ENCODE results near the gene NTNG2. TPM values are rescaled to one million over a fixed set of nuclear protein-coding genes. Genes with fewer than 3 reads are reported as not detected.
A peak's percentile ranks its signal among the peaks of the same experiment; 100 is the strongest.

Gene NTNG2
- total RNA-seq, 1 donor from 2014 or later: 43.7 TPM

GRCh38 chr9:132232522-132232921, 70.7 kb downstream of the NTNG2 start:
- Mint-ChIP-seq H3K4me1 (ENCODE audit: low read depth, unreplicated experiment) (peaks cover 11% of the 10 kb centered on the region), H3K27me3 (ENCODE audit: unreplicated experiment) (peaks cover 11% of the 10 kb centered on the region), H3K27ac (ENCODE audit: unreplicated experiment) (no peak overlapping the region), H3K4me3 (ENCODE audit: unreplicated experiment) (no peak overlapping the region), H3K36me3 (ENCODE audit: unreplicated experiment) (no peaks in the 10 kb centered on the region), H3K9me3 (ENCODE audit: unreplicated experiment) (peaks cover 4% of the 10 kb centered on the region)
- TF ChIP-seq, protein P1, sequence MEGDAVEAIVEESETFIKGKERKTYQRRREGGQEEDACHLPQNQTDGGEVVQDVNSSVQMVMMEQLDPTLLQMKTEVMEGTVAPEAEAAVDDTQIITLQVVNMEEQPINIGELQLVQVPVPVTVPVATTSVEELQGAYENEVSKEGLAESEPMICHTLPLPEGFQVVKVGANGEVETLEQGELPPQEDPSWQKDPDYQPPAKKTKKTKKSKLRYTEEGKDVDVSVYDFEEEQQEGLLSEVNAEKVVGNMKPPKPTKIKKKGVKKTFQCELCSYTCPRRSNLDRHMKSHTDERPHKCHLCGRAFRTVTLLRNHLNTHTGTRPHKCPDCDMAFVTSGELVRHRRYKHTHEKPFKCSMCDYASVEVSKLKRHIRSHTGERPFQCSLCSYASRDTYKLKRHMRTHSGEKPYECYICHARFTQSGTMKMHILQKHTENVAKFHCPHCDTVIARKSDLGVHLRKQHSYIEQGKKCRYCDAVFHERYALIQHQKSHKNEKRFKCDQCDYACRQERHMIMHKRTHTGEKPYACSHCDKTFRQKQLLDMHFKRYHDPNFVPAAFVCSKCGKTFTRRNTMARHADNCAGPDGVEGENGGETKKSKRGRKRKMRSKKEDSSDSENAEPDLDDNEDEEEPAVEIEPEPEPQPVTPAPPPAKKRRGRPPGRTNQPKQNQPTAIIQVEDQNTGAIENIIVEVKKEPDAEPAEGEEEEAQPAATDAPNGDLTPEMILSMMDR (IDR thresholded peaks at IDR 0.05; ENCODE audit: partially characterized antibody, unreplicated experiment): no peak
- DNase-seq: no peak

GRCh38 chr9:132233138-132233537, 71.3 kb downstream of the NTNG2 start:
- Mint-ChIP-seq H3K9me3 (ENCODE audit: unreplicated experiment) (peaks cover 4% of the 10 kb centered on the region), H3K27me3 (ENCODE audit: unreplicated experiment) (peaks cover 11% of the 10 kb centered on the region), H3K36me3 (ENCODE audit: unreplicated experiment) (no peaks in the 10 kb centered on the region), H3K4me3 (ENCODE audit: unreplicated experiment) (no peak overlapping the region), H3K4me1 (ENCODE audit: low read depth, unreplicated experiment) (peaks cover 11% of the 10 kb centered on the region), H3K27ac (ENCODE audit: unreplicated experiment) (peak overlapping the region; percentile 33)
- no peak for DNase-seq
- TF ChIP-seq, protein P1 (IDR thresholded peaks at IDR 0.05; ENCODE audit: partially characterized antibody, unreplicated experiment): no peak

DNA sequence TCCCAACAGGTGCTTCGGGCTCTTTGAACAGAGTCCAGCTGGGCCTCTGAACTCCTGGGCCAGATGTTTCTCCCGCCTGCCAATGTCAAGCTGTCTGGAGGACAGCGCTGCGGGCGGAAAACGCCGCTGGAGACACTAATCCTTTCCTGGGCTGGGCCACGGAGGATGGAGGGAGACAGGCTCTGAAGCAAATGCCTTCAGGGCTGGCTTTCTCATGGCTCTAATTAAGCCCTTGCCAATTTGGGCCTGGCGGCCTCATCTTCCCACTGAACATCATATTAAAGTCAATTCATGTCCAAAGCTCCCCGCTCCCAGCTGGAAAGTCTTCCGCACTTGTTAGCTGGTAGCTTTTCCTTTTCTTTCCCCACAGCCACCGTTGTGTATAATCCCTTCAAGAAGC, 72.7 kb downstream of the NTNG2 start:
- TF ChIP-seq, protein P1 (IDR thresholded peaks at IDR 0.05; ENCODE audit: partially characterized antibody, unreplicated experiment): no peak
- H3K9me3 Mint-ChIP-seq (ENCODE audit: unreplicated experiment): no peaks in the 10 kb centered on the region
- H3K4me3 Mint-ChIP-seq (ENCODE audit: unreplicated experiment): no peak overlapping the region
- DNase-seq: no peak
- peaks cover 7% of the 10 kb centered on the region for H3K27me3 Mint-ChIP-seq (ENCODE audit: unreplicated experiment)
- no peaks in the 10 kb centered on the region for H3K36me3 Mint-ChIP-seq (ENCODE audit: unreplicated experiment)
- H3K27ac Mint-ChIP-seq (ENCODE audit: unreplicated experiment): no peak overlapping the region
- peaks cover 11% of the 10 kb centered on the region for H3K4me1 Mint-ChIP-seq (ENCODE audit: low read depth, unreplicated experiment)

- Mint-ChIP-seq H3K36me3 (ENCODE audit: unreplicated experiment) (no peaks in the 10 kb centered on the region), H3K27ac (ENCODE audit: unreplicated experiment) (no peak overlapping the region), H3K4me1 (ENCODE audit: low read depth, unreplicated experiment) (peaks cover 11% of the 10 kb centered on the region), H3K27me3 (ENCODE audit: unreplicated experiment) (peaks cover 7% of the 10 kb centered on the region), H3K4me3 (ENCODE audit: unreplicated experiment) (no peak overlapping the region), H3K9me3 (ENCODE audit: unreplicated experiment) (no peaks in the 10 kb centered on the region)
- DNase-seq: no peak
- TF ChIP-seq, protein P1 (IDR thresholded peaks at IDR 0.05; ENCODE audit: partially characterized antibody, unreplicated experiment): no peak
Observed at GRCh38 chr9:132235125-132235524, 73.3 kb downstream of the NTNG2 start.

- no peak overlapping the region for H3K4me3 Mint-ChIP-seq (ENCODE audit: unreplicated experiment)
- no peak overlapping the region for H3K27ac Mint-ChIP-seq (ENCODE audit: unreplicated experiment)
Observed at GRCh38 chr9:132235894-132236661, 74.2 kb downstream of the NTNG2 start.

More at GRCh38 chr9:132235894-132236661, 74.2 kb downstream of the NTNG2 start:
- Mint-ChIP-seq H3K4me1 (ENCODE audit: low read depth, unreplicated experiment) (peaks cover 9% of the 10 kb centered on the region), H3K9me3 (ENCODE audit: unreplicated experiment) (no peaks in the 10 kb centered on the region), H3K36me3 (ENCODE audit: unreplicated experiment) (no peaks in the 10 kb centered on the region), H3K27me3 (ENCODE audit: unreplicated experiment) (peaks cover 7% of the 10 kb centered on the region)
- TF ChIP-seq, protein P1 (IDR thresholded peaks at IDR 0.05; ENCODE audit: partially characterized antibody, unreplicated experiment): peak; percentile 96
- peak; percentile 92 for DNase-seq

Data from glutamatergic neuron (in vitro differentiated cells).